ENCODE data around the gene OR1F1. TPM values are rescaled to one million over a fixed set of nuclear protein-coding genes. Genes with fewer than 3 reads are reported as not detected.

OR1F1 gene
- total and polyA plus RNA-seq, 2 of the 8 experiments (the other 6 are each of a cell fraction or from before 2014, with no cell fraction given): 0.52 to 1.2 TPM

- no peak overlapping the region for H2BK12ac ChIP-seq (ENCODE audit: low read depth, low read length)
- peaks cover 0 to 5% (median 0%) of the 10 kb centered on the region in 4 experiments; a peak in 2 of 7 replicates for H3K4me1 ChIP-seq (replicated peaks in 1 of 4; ENCODE audit: control insufficient read depth in 3 of 4, insufficient read depth in 4 of 4, low read length in 3 of 4)
- no peak overlapping the region for H3K4ac ChIP-seq (replicated peaks; ENCODE audit: insufficient read length, low read depth, low read length)
- H3K27me3 ChIP-seq (replicated peaks in 1 of 4; ENCODE audit: control insufficient read depth in 3 of 4, extremely low read depth in 1 of 4, insufficient read depth in 3 of 4, low read length in 3 of 4): peaks cover 5 to 17% (median 14%) of the 10 kb centered on the region in 4 experiments
- no peak overlapping the region for H3K9ac ChIP-seq (replicated peaks in 1 of 4; ENCODE audit: extremely low read depth in 1 of 4, low read depth in 3 of 4, low read length in 3 of 4)
- H3K23ac ChIP-seq (ENCODE audit: insufficient read length): no peak overlapping the region
- no peak overlapping the region for H2BK15ac ChIP-seq (ENCODE audit: low read length)
- no peak overlapping the region for H2BK5ac ChIP-seq (ENCODE audit: low read depth, low read length)
- peaks cover 17% of the 10 kb centered on the region for H3K23me2 ChIP-seq (ENCODE audit: low read depth, low read length)
- H3K27ac ChIP-seq (ENCODE audit: low read depth, low read length): no peak overlapping the region
- no peak for TF ChIP-seq SIRT6 (IDR thresholded peaks at IDR 0.05; ENCODE audit: low read length)
- peak; percentile 5 for TF ChIP-seq KDM4A (IDR thresholded peaks at IDR 0.05; ENCODE audit: low read depth, low read length, severe bottlenecking)
- peak; percentile 31 for TF ChIP-seq EZH2 (IDR thresholded peaks at IDR 0.05; ENCODE audit: low read depth, low read length, severe bottlenecking)
- H2AFZ ChIP-seq (ENCODE audit: low read length): no peak overlapping the region
- H4K5ac ChIP-seq (ENCODE audit: insufficient read length, low read depth, low read length): no peak overlapping the region
- no peak overlapping the region for H3K56ac ChIP-seq (replicated peaks; ENCODE audit: insufficient read length, low read depth, low read length)
- no peaks in the 10 kb centered on the region for H3K79me2 ChIP-seq (ENCODE audit: control insufficient read depth in 1 of 2, insufficient read depth in 2 of 2, low read length in 2 of 2)
- H2BK120ac ChIP-seq (replicated peaks; ENCODE audit: low read depth, low read length): no peak overlapping the region
- FAIRE-seq: no peak
- no peaks in the 10 kb centered on the region; a peak in 1 of 4 replicates for H3K9me3 ChIP-seq (ENCODE audit: insufficient read depth in 2 of 2, low read depth in 1 of 2, low read length in 1 of 2)
- H2AK5ac ChIP-seq (ENCODE audit: low read depth, low read length): no peak overlapping the region
- ChIA-PET CTCF (ENCODE audit: partially characterized antibody) (interaction anchor here (0.7 to 1.5 kb wide), 4 partner anchors 10 to 534 kb away, joined by 3 to 4 read pairs (median 3); no protein-coding TSS in a partner anchor), POLR2A (ENCODE audit: partially characterized antibody) (interaction anchor here (1.1 to 2.3 kb wide), 3 partner anchors 9 to 143 kb away, joined by 3 to 13 read pairs (median 3); no protein-coding TSS in a partner anchor)
- no peaks in the 10 kb centered on the region for H3K36me3 ChIP-seq (ENCODE audit: control insufficient read depth in 2 of 4, insufficient read depth in 4 of 4, low read length in 3 of 4)
- H3K4me2 ChIP-seq (ENCODE audit: insufficient read depth in 1 of 2, low read depth in 2 of 2, low read length in 2 of 2): peak overlapping the region; percentile 97 to 98
- no peak for DNase-seq (ENCODE audit: low read depth in 1 of 2, low spot score in 2 of 2)
- H3K14ac ChIP-seq (ENCODE audit: insufficient read length): no peak overlapping the region
- no peak overlapping the region for H3K18ac ChIP-seq (ENCODE audit: extremely low read depth, low read length)
- H4K8ac ChIP-seq (ENCODE audit: extremely low read depth, insufficient read depth, low read length): no peak overlapping the region
- H4K20me1 ChIP-seq (replicated peaks in 1 of 2; ENCODE audit: control insufficient read depth in 1 of 2, insufficient read depth in 2 of 2, low read length in 2 of 2): no peaks in the 10 kb centered on the region
- H3K79me1 ChIP-seq (ENCODE audit: low read depth, low read length): no peaks in the 10 kb centered on the region
- H4K91ac ChIP-seq (replicated peaks; ENCODE audit: insufficient read length, low read length): no peak overlapping the region
- H2BK20ac ChIP-seq (ENCODE audit: low read length): no peak overlapping the region
- peak overlapping the region; percentile 19 to 99 (median 94); a peak in 6 of 8 replicates for H3K4me3 ChIP-seq (ENCODE audit: extremely low read depth in 1 of 4, insufficient read depth in 2 of 4, low read depth in 3 of 4, low read length in 4 of 4)
- 27% methylated on average over 11 of the region's 11 CpGs; no CpG with 5 or more reads in 1 of the 2 experiments for WGBS, 2 experiments (ENCODE audit: extremely low coverage in 1 of 2, insufficient coverage in 1 of 2, insufficient read length in 1 of 2, insufficient replicate concordance in 2 of 2, low coverage in 1 of 2, low lambda C conversion rate in 2 of 2, missing lambda C conversion rate in 1 of 2)
These were observed 1.9 kb downstream of the OR1F1 start for GRCh38 chr16:3189869-3190268.
